HepG2 (cell line): ENCODE measurements around the gene SATB2. TPM values are rescaled to one million over a fixed set of nuclear protein-coding genes. Genes with fewer than 3 reads are reported as not detected.

Experiments used
- ARNT2 ChIP-seq: sonication (generic); formaldehyde crosslinking; IDR thresholded peaks from 2 replicates; pipeline ENCODE4 v1.8.0; 2022; ENCODE audit warnings: mild to moderate bottlenecking, low read depth, missing genetic modification reagents, moderate library complexity
- HNF4A ChIP-seq: sonication (generic); formaldehyde crosslinking; IDR thresholded peaks from 2 replicates; pipeline ENCODE4 v1.4.0; 2020; ENCODE audit warnings: missing genetic modification reagents
- ISX ChIP-seq: sonication (generic); formaldehyde crosslinking; conservative IDR thresholded peaks from 2 replicates; pipeline ENCODE4 v1.5.0; 2020; ENCODE audit warnings: missing genetic modification reagents
- KDM5B ChIP-seq: sonication (generic); formaldehyde crosslinking; IDR thresholded peaks from 2 replicates; pipeline ENCODE4 v1.4.0; 2020; ENCODE audit warnings: missing genetic modification reagents, mild to moderate bottlenecking, borderline replicate concordance
- NCOA1 ChIP-seq: sonication (generic); formaldehyde crosslinking; IDR thresholded peaks from 2 replicates; pipeline ENCODE4 v1.9.0; 2021; ENCODE audit warnings: missing genetic modification reagents
- NR2F6 ChIP-seq, 2 experiments: IDR thresholded peaks; 2 replicates each; pipeline ENCODE4 v1.6.1; 2016; ENCODE audit warnings: antibody characterized with exemption in 1 of 2, mild to moderate bottlenecking in 1 of 2
- PAWR ChIP-seq: sonication (generic); formaldehyde crosslinking; IDR thresholded peaks from 2 replicates; pipeline ENCODE4 v1.4.0; 2020; ENCODE audit warnings: missing genetic modification reagents, mild to moderate bottlenecking, borderline replicate concordance
- POLR2AphosphoS2 ChIP-seq: IDR thresholded peaks from 2 replicates; pipeline ENCODE4 v1.6.1; 2011; ENCODE audit warnings: low read depth, low read length, improper control_type of control experiment
- SMAD1 ChIP-seq: sonication (generic); formaldehyde crosslinking; IDR thresholded peaks from 2 replicates; pipeline ENCODE4 v1.4.0; 2020; ENCODE audit warnings: missing genetic modification reagents, low read depth, mild to moderate bottlenecking, borderline replicate concordance
- TBX3 ChIP-seq: fragments of 450-650 bp; IDR thresholded peaks from 2 replicates; pipeline ENCODE4 v1.6.1; 2017; ENCODE audit warnings: antibody characterized with exemption, mild to moderate bottlenecking, inconsistent platforms, borderline replicate concordance
- ZFP36L2 ChIP-seq: sonication (generic); formaldehyde crosslinking; IDR thresholded peaks from 2 replicates; pipeline ENCODE4 v1.4.0; 2020; ENCODE audit warnings: missing genetic modification reagents
- ZNF430 ChIP-seq: sonication (generic); formaldehyde crosslinking; IDR thresholded peaks from 2 replicates; pipeline ENCODE4 v1.9.0; 2021; ENCODE audit warnings: mild to moderate bottlenecking, missing genetic modification reagents
- ZNF510 ChIP-seq: sonication (generic); formaldehyde crosslinking; IDR thresholded peaks from 2 replicates; pipeline ENCODE4 v1.4.0; 2020; ENCODE audit warnings: low read depth, mild to moderate bottlenecking, missing genetic modification reagents
- ZNF567 ChIP-seq: sonication (generic); formaldehyde crosslinking; IDR thresholded peaks from 2 replicates; pipeline ENCODE4 v1.8.1; 2023; ENCODE audit warnings: mild to moderate bottlenecking, missing genetic modification reagents, borderline replicate concordance
- ZNF577 ChIP-seq: sonication (generic); formaldehyde crosslinking; IDR thresholded peaks from 2 replicates; pipeline ENCODE4 v1.4.0; 2020; ENCODE audit warnings: mild to moderate bottlenecking, low read depth, missing genetic modification reagents, borderline replicate concordance
- ZNF678 ChIP-seq: sonication (generic); formaldehyde crosslinking; IDR thresholded peaks from 2 replicates; pipeline ENCODE4 v1.4.0; 2020; ENCODE audit warnings: mild to moderate bottlenecking, missing genetic modification reagents
- ZNF790 ChIP-seq: sonication (generic); formaldehyde crosslinking; IDR thresholded peaks from 2 replicates; pipeline ENCODE4 v1.8.0; 2022; ENCODE audit warnings: missing genetic modification reagents, mild to moderate bottlenecking, borderline replicate concordance
- polyA plus RNA-seq, 8 experiments: library from polyadenylated mRNA; depleted of rRNA in 3 of 8; stranded (reverse) in 7 of 8; unstranded in 1 of 8; fragments of >200 nt; fragmentation: Illumina TruSeq in 4 of 8; extraction: Trizol in 4 of 8; gene quantifications; 2 replicates each; pipeline versions ENCODE4 v1.2.1 to v1.2.3, GENCODE V29; 2011 to 2016; ENCODE audit warnings: low read depth in 4 of 8, missing spikeins in 1 of 8, mixed read lengths in 1 of 8; ENCODE audit not compliant: insufficient read depth in 1 of 8
- total RNA-seq, 5 experiments: library from RNA; depleted of rRNA; stranded (reverse); fragments of >200 nt; fragmentation: Illumina TruSeq; extraction: Trizol; gene quantifications; 2 replicates each; pipeline ENCODE4 v1.2.3, GENCODE V29; 2016; ENCODE audit warnings: low read depth in 1 of 5
- TF ChIP-seq, protein P1 (sequence below): sonication (generic); formaldehyde crosslinking; IDR thresholded peaks from 2 replicates; pipeline ENCODE4 v1.4.0; 2020; ENCODE audit warnings: mild to moderate bottlenecking, missing genetic modification reagents
- TF ChIP-seq, protein P2 (sequence below): IDR thresholded peaks from 2 replicates; pipeline ENCODE4 v1.6.1; 2016; ENCODE audit warnings: mild to moderate bottlenecking
- TF ChIP-seq, protein P3 (sequence below): IDR thresholded peaks from 2 replicates; pipeline ENCODE4 v1.6.1; 2016; ENCODE audit warnings: low read depth
- TF ChIP-seq, protein P4 (sequence below): IDR thresholded peaks from 2 replicates; pipeline ENCODE4 v1.6.1; 2012; ENCODE audit warnings: low read depth, low read length, improper control_type of control experiment

SATB2 gene
- total and polyA plus RNA-seq, 2 of the 13 experiments (the other 11 are each of a cell fraction or from before 2014, with no cell fraction given): 2.5 to 5.5 TPM

DNA sequence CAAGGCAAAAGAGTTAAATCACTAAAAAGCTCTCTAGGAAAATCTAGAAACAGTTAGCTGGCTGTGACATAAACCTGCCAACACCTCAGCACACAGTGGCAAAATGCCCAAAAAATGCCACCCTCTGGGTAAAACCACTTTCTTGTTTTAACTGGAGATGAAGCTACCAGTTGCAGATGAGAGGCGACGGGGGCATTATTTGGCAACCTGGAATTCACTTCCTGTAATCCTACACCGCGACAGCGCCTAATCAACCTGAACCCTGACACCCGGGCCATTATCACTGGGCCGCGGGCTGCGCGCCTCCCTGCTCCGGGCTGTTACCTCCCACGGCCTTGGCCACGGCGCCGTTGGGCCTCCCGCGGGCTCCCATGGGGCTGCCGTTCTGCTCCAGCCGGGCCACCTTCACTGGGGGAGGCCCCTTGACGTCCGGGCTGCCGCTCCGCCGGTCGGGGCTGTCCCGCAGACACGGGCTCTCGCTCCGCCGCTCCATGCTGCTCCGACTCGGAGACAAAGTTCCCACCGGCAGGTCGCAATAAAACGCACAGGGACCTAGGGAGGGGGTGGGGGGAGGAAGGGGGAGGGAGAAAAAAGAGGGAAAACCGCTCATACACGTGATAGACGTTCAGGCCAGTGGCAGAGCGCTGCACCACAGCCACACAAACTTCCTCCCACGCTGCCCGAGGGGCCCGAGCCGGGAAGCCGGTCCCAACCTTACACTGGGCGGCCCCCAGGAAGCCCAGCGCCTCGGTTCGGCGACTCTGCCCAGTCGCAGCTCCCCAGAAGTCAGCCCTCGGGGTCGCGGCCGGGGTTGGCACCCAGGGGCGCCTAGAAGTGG lies 2.0 kb downstream of the SATB2 start (continued):
- TF ChIP-seq NR2F6 (IDR thresholded peaks at IDR 0.05) (peak; percentile 52; the same call in 1 of the 2 replicates), NR2F6 (CRISPR knock-in tag; IDR thresholded peaks at IDR 0.05) (peak; percentile 79), ZNF567 (CRISPR knock-in tag) (peak; percentile 47; the same call in 1 of the 2 replicates), KDM5B (peak; percentile 84), ZNF510 (CRISPR knock-in tag) (no peak), SMAD1 (CRISPR knock-in tag) (peak; percentile 72; the same call in 1 of the 2 replicates), ZNF430 (CRISPR knock-in tag) (0 out of 2 replicates have a peak, but pooled peaks have one; percentile 55), ARNT2 (CRISPR knock-in tag) (peak; percentile 83), ZNF577 (no peak), ZNF678 (CRISPR knock-in tag) (no peak), POLR2AphosphoS2 (no peak), HNF4A (CRISPR knock-in tag) (peak; percentile 86), ISX (0 out of 2 replicates have a peak, but pooled peaks have one; percentile 78), ZNF790 (no peak), TBX3 (peak; percentile 82), NCOA1 (0 out of 2 replicates have a peak, but pooled peaks have one; percentile 56), PAWR (no peak), ZFP36L2 (CRISPR knock-in tag) (no peak)
- TF ChIP-seq, protein P1, sequence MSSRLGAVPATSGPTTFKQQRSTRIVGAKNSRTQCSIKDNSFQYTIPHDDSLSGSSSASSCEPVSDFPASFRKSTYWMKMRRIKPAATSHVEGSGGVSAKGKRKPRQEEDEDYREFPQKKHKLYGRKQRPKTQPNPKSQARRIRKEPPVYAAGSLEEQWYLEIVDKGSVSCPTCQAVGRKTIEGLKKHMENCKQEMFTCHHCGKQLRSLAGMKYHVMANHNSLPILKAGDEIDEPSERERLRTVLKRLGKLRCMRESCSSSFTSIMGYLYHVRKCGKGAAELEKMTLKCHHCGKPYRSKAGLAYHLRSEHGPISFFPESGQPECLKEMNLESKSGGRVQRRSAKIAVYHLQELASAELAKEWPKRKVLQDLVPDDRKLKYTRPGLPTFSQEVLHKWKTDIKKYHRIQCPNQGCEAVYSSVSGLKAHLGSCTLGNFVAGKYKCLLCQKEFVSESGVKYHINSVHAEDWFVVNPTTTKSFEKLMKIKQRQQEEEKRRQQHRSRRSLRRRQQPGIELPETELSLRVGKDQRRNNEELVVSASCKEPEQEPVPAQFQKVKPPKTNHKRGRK (CRISPR knock-in tag): no peak
- TF ChIP-seq, protein P2, sequence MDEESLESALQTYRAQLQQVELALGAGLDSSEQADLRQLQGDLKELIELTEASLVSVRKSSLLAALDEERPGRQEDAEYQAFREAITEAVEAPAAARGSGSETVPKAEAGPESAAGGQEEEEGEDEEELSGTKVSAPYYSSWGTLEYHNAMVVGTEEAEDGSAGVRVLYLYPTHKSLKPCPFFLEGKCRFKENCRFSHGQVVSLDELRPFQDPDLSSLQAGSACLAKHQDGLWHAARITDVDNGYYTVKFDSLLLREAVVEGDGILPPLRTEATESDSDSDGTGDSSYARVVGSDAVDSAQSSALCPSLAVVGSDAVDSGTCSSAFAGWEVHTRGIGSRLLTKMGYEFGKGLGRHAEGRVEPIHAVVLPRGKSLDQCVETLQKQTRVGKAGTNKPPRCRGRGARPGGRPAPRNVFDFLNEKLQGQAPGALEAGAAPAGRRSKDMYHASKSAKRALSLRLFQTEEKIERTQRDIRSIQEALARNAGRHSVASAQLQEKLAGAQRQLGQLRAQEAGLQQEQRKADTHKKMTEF: peak; percentile 81; the same call in 1 of the 2 replicates
- TF ChIP-seq, protein P3, sequence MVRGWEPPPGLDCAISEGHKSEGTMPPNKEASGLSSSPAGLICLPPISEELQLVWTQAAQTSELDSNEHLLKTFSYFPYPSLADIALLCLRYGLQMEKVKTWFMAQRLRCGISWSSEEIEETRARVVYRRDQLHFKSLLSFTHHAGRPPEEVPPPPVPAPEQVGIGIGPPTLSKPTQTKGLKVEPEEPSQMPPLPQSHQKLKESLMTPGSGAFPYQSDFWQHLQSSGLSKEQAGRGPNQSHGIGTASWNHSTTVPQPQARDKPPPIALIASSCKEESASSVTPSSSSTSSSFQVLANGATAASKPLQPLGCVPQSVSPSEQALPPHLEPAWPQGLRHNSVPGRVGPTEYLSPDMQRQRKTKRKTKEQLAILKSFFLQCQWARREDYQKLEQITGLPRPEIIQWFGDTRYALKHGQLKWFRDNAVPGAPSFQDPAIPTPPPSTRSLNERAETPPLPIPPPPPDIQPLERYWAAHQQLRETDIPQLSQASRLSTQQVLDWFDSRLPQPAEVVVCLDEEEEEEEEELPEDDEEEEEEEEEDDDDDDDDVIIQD (CRISPR knock-in tag): no peak
- TF ChIP-seq, protein P4, sequence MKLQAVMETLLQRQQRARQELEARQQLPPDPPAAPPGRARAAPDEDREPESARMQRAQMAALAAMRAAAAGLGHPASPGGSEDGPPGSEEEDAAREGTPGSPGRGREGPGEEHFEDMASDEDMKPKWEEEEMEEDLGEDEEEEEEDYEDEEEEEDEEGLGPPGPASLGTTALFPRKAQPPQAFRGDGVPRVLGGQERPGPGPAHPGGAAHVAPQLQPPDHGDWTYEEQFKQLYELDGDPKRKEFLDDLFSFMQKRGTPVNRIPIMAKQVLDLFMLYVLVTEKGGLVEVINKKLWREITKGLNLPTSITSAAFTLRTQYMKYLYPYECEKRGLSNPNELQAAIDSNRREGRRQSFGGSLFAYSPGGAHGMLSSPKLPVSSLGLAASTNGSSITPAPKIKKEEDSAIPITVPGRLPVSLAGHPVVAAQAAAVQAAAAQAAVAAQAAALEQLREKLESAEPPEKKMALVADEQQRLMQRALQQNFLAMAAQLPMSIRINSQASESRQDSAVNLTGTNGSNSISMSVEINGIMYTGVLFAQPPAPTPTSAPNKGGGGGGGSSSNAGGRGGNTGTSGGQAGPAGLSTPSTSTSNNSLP: peak; percentile 89
